SKM-1 (cell line): ENCODE measurements around the gene CHN2.
"Not testable (repeated sequence)": the region's sequence is repeated elsewhere in the genome, so short reads cannot be mapped to it uniquely, and the experiment has no call there.

Source experiments
- DNase-seq: peaks from one replicate; lab custom pipeline; 2025; ENCODE audit not compliant: unreplicated experiment; lab: John Stamatoyannopoulos, UW

The CHN2 gene

DNA sequence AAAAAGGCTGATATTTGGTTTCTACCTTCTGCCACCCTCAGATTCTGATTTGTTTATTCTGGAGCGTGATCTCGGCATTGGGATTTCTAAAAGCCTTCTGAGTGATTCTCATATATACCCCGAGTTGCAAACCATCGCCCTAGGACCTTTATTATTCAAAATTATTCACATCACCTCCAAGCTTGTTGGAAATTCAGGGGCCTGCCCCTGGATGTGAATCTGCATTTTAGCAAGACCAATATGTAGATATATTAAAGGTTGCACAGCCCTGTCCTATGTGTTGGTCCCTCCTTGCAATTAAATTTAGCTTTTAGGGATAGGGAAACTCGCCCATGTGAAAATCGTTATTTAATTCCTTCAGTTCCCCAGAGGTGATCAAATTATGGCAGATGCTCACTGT is 9.0 kb upstream of the CHN2 start:
- DNase-seq: no peak

- peak; percentile 23 for DNase-seq
Observed at GRCh38 chr7:29189743-29190201, 4.8 kb upstream of the CHN2 start.

DNA sequence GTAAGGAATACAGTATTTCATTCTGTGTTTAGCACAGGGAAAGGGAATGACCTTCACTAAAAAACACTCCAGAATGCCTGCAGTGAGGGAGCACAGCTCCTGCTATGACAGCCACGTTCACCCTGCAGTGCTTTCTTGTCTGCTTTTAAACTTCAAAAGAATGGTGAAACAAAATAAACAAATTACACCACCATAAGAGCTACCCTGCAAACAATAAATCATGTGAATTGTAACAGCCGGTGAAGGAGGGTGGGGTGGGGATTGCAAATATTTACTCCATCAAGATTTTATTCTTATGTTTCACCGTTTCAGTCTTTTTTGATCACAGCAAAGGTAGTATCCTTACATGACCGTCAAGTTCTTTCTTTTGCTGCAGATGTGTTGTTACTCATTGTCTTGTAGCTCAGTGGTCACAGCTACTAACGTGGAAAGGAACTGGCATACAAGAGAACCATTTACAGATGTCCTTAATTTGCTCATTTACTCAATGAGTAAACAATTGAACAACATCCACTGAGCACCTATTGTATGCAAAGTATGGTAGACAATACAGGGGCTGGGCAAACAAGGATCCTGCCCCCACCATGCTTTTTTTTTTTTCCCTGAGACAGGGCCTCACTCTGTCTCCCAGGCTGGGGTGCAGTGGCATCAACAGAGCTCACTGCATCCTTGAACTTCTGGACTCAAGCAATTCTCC is 4.1 kb upstream of the CHN2 start:
- no peak for DNase-seq

DNA sequence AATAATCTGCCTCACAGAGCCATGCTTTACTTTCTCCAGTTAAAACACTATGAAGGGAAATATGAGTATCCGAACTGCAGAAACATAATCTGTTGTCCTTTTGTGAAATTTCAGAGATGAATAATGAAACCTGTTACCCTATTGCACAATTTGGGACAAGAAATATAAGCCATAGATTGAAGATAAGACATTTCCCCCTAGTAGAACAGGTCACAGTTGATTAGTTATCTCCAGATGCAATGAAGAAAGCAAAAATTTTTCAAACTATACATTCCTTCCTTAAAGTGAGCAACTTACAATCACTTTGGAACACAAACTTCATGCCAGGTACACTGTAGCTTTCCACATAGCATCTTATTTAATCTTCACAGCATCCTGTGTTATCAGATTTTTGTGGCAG is 2.3 kb upstream of the CHN2 start:
- DNase-seq: no peak

DNA sequence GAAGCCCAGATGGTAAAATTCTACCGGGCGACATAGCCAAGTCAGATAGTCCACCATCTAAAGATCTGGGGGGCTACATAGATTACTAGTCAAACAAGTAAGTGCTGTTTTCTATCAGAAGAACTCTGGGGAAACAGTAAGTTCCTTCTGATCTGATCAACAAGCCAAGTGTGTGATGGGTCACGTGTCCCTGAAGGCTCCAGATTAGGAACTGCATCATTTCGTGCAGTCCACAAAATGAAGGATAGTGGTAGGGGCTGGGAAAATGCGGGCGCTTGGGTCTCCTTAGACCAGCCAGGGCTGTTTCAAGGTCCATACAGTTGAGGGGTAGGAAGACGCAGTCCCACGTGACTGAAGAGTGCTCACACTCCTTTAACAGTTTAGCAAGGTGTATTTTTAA is 1.8 kb upstream of the CHN2 start:
- no peak for DNase-seq

GRCh38 chr7:29193316-29194205 is 1.0 kb upstream of the CHN2 start:
- no peak for DNase-seq

GRCh38 chr7:29194206-29194593 is 375 bp upstream of the CHN2 start:
- no peak for DNase-seq

DNA sequence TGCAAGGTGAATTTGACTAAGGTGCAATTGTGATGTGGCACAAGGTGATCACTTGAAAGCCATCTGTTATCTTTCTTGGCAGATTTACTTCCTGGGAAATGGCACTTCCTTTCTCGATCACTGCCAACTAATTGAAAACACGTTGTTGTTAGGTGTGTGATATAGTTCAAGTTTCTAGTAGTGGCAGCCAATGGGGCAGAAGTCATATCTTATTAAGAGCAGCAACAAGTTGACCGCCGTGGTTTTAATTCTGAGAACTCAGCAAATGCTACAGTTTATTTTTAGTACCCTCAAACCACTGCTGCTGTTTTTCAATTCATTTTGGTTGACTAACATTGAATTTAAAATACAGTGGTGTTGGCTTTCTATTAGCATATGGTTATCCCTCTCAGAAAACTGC is 1.6 kb downstream of the CHN2 start:
- no peak for DNase-seq

DNA sequence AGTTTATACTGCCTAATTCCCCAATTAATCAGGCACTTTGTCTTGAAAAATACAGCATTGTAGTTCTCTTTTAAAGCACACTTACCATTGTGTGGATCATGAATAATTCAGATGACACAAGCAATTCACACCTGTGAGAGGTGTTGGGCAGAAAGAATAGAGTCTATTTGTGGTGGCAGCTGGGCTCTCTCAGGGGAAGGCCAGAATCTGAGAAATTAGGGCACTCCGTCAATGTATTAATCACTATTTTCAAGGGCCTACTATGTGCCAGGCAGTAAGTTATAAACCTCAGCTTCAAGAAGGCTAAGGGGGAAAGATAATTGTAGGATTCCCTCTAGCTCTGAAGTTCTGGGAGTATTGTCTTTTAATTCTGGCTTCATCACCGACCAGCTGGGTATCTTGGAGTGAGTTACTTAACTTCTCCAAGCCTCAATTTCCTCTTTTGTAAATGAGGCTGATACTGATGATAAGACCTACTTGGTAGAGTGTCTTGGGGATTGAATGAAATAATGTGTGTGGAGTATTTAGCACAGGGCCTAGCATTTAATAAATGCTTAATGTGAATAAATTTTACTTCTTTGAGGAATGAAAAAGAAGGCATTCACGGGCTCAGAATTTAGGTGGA is 2.5 kb downstream of the CHN2 start:
- peak; percentile 8 for DNase-seq

GRCh38 chr7:29197916-29198315 is 3.3 kb downstream of the CHN2 start:
- no peak for DNase-seq

DNA sequence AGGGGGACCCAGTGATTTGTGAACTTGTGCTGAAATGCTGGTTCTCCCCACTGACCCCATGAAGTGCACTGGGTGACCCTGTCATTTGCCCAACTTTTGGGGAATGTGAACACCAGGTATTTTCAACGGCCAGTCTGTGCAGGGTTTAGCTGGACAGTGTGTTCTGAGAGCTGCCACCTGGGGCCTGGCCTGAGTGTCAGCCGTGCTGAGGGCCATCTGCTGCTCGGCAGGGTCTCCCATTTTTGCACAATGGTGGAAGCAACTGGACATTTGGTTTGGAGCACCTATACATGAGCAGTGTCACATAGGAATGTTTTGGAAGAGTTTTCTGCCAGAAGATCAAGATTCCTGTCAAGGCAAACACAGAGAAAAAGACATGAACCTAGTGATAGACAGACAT is 5.2 kb downstream of the CHN2 start:
- no peak for DNase-seq

DNA sequence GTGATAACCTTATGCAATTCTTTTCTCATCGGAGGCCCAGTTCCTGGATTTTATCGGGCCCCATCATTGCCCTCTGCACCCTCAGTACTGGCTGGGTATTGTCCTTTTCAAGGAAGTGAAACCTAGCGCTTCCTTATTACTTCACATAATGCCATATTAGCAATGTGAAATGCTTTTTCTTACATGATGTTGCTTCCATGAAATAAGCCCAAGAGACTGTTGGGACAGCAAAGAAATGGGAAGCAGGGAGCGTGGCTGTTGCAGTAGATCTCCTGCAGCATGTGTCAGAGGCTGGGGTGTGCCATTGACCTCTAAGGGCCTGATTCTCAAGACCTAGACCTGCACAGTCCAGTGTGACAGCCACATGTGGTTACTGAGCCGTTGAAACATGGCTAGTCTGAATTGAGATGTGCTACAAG is 8.1 kb downstream of the CHN2 start:
- DNase-seq: peak; percentile 67

DNA sequence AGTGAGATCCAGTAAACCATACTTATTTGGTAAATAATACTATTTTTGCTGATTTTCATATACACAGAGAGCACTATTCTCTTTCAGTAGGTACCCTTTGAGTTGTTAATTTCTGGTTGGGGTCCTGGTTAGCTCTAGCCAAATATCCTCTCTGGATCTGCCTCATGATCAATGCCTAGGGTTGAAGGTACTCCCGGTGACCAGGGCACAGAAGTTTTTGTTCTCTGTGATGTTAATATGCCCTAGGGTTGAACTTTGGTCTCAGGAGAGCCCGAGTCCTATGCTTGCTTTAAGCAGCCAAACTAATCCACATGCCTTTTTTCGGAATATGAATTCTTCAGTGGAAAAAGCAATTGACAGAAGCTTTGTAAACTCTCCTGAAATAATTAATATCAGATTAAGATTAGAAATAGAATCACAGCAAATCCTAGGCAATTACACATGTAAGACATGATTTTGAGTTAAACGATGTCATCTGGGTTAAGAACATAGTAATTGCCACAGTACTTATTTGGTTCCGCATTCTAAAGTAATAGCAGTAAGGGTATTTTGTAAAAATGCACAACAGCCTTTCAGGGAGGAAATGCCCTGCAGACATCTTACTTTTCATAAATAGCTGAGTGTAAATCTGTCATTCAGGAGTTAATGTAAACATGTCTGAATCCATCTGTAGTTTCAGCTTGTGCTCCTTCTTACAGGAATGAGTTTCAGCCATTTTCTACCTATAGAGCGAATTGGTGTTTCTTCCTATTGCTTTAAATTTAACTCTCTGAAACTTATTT is 10.1 kb downstream of the CHN2 start:
- no peak for DNase-seq

DNA sequence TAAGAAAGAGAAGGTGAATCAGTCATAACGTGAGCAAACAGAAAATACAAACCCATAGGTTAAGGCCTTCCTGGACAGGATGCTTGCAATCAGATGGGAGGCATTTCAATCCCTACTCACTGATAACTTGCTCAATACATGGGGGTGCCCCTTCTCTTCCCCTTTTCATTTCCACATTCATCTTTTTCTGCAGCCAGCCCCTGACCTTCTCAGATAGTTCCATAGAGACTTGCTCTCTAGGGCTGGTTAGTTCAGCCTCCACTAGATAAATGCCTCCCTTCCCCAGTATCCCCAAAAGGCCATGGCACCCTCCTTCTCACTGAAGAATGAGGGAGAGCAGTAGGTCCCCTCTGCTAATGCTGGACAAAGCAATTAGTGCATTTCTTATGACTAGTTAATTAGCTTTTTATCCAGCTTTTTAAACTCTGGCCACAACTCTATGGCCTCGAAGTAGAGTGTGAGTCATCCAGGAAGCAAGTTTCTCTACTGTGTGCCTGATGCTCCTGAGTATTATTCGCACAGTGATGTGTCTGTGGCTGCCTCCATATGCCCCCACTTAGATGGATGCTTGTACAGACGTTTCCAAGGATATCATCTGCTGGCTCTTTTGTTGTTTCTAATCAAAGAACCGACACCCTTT is 12.7 kb downstream of the CHN2 start:
- DNase-seq: no peak

- no peak for DNase-seq
Observed at GRCh38 chr7:29208410-29209250, 14.1 kb downstream of the CHN2 start.

GRCh38 chr7:29209745-29210144 is 15.2 kb downstream of the CHN2 start:
- no peak for DNase-seq

- not testable (repeated sequence) for DNase-seq
Observed at GRCh38 chr7:29212736-29213135, 18.2 kb downstream of the CHN2 start.

- no peak for DNase-seq
Observed at GRCh38 chr7:29214056-29214455, 19.5 kb downstream of the CHN2 start.

DNA sequence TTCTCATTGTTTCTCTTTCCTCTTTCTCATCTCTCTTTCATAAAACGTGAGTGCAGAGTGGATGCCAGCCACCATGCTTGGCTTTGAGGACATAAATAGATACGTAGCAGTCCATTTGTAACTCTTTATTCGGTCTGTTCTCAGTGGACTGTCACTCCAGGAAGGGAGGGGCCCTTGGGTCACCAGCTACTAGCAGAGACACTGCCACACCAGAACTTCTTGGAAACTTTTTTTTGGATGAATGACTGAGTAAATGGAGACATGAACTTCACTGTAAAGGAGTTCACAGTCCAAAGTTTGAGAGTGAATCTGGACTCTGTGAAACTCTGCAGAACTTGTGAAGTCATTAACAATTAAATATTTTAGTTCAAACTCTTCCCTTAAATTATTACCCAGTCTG is 20.2 kb downstream of the CHN2 start:
- DNase-seq: no peak

DNA sequence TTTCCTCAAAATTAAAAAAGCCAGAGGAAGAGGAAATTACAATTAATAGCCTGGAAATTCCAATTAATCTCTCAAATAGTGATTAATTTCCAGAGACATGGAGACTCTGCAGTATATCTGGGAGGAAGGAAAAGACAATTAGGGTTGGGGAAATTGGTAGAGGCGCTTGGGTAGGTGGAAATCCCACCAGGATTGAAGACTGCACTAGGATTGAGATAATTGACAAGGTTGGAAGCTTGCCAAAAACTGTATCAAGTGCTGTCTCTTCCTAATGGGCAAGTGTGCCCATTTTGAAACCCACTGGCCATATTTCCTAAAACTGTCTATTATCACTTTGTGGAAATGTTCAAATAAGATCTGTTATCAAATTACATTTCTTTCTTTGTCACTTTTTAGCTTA is 21.6 kb downstream of the CHN2 start:
- DNase-seq: no peak
